AG20443 (cell line): ENCODE measurements around the gene PDK4.
A peak's percentile ranks its signal among the peaks of the same experiment; 100 is the strongest.
"Not testable (repeated sequence)": the region's sequence is repeated elsewhere in the genome, so short reads cannot be mapped to it uniquely, and the experiment has no call there.

Source experiments
- DNase-seq: peaks from one replicate; pipeline ENCODE4 v3.0.0; 2012; ENCODE audit warnings: low spot score, mixed read lengths

The PDK4 gene

GRCh38 chr7:95569720-95570119 is 26.6 kb downstream of the PDK4 start:
- DNase-seq: no peak

GRCh38 chr7:95560674-95561073 is 35.6 kb downstream of the PDK4 start:
- DNase-seq: no peak

- no peak for DNase-seq
These were observed 37.5 kb downstream of the PDK4 start for GRCh38 chr7:95558864-95559263.

GRCh38 chr7:95556777-95557176 is 39.5 kb downstream of the PDK4 start:
- DNase-seq: no peak

- DNase-seq: no peak
These were observed 42.4 kb downstream of the PDK4 start for GRCh38 chr7:95553939-95554338.

- DNase-seq: not testable (repeated sequence)
These were observed 44.0 kb downstream of the PDK4 start for GRCh38 chr7:95552010-95552926.

- no peak for DNase-seq
These were observed 45.8 kb downstream of the PDK4 start for GRCh38 chr7:95550546-95550945.

- DNase-seq: peak; percentile 56
These were observed 46.3 kb downstream of the PDK4 start for GRCh38 chr7:95549818-95550529.

GRCh38 chr7:95547361-95548348 is 48.7 kb downstream of the PDK4 start:
- DNase-seq: no peak

- no peak for DNase-seq
These were observed 49.7 kb downstream of the PDK4 start for GRCh38 chr7:95546647-95547046.

- no peak for DNase-seq
These were observed 50.6 kb downstream of the PDK4 start for GRCh38 chr7:95545673-95546072.

- DNase-seq: peak; percentile 77
These were observed 51.2 kb downstream of the PDK4 start for GRCh38 chr7:95545007-95545615.

GRCh38 chr7:95544171-95544570 is 52.1 kb downstream of the PDK4 start:
- DNase-seq: no peak

GRCh38 chr7:95543312-95543711 is 53.0 kb downstream of the PDK4 start:
- DNase-seq: no peak

GRCh38 chr7:95540366-95540765 is 56.0 kb downstream of the PDK4 start:
- no peak for DNase-seq

- DNase-seq: no peak
These were observed 56.9 kb downstream of the PDK4 start for GRCh38 chr7:95539426-95539825.

GRCh38 chr7:95537468-95537867 is 58.8 kb downstream of the PDK4 start:
- DNase-seq: no peak

GRCh38 chr7:95536656-95537311 is 59.5 kb downstream of the PDK4 start:
- DNase-seq: no peak

- no peak for DNase-seq
These were observed 60.7 kb downstream of the PDK4 start for GRCh38 chr7:95535662-95536061.

GRCh38 chr7:95534796-95535195 is 61.5 kb downstream of the PDK4 start:
- DNase-seq: no peak
